Activated CD4-positive, alpha-beta T cell treated with anti-CD3 and anti-CD28 coated beads, Interleukin-2, amount 50 U/mL, for 24 hours (primary cell): ENCODE results near the gene VEGFA.
"Not testable (repeated sequence)": the region's sequence is repeated elsewhere in the genome, so short reads cannot be mapped to it uniquely, and the experiment has no call there.

Experiments used
- DNase-seq, 2 donors: peaks; one replicate each; pipeline ENCODE4 v3.0.0-alpha.2; 2020; ENCODE audit warnings: low read depth in 1 of 2, low spot score in 1 of 2

VEGFA gene

GRCh38 chr6:43801495-43802181 lies 31.6 kb downstream of the VEGFA start:
- DNase-seq = no peak

GRCh38 chr6:43803055-43803782 lies 33.2 kb downstream of the VEGFA start:
- DNase-seq = no peak

GRCh38 chr6:43803783-43804549 lies 34.0 kb downstream of the VEGFA start:
- no peak for DNase-seq

- no peak for DNase-seq
Observed at GRCh38 chr6:43804550-43805223, 34.7 kb downstream of the VEGFA start.

GRCh38 chr6:43805699-43806042 lies 35.7 kb downstream of the VEGFA start:
- no peak for DNase-seq

GRCh38 chr6:43806043-43806757 lies 36.2 kb downstream of the VEGFA start:
- no peak for DNase-seq

- no peak for DNase-seq
Observed at GRCh38 chr6:43806758-43807227, 36.8 kb downstream of the VEGFA start.

GRCh38 chr6:43807228-43808061 lies 37.4 kb downstream of the VEGFA start:
- no peak for DNase-seq

GRCh38 chr6:43808412-43808811 lies 38.4 kb downstream of the VEGFA start:
- no peak for DNase-seq

GRCh38 chr6:43809417-43810305 lies 39.6 kb downstream of the VEGFA start:
- no peak for DNase-seq

- DNase-seq = no peak
Observed at GRCh38 chr6:43810965-43811732, 41.1 kb downstream of the VEGFA start.

- DNase-seq = no peak
Observed at GRCh38 chr6:43811733-43812099, 41.7 kb downstream of the VEGFA start.

GRCh38 chr6:43812850-43813578 lies 43.0 kb downstream of the VEGFA start:
- no peak for DNase-seq

GRCh38 chr6:43814111-43814510 lies 44.1 kb downstream of the VEGFA start:
- no peak for DNase-seq

GRCh38 chr6:43814865-43815264 lies 44.9 kb downstream of the VEGFA start:
- no peak for DNase-seq

- DNase-seq = no peak
Observed at GRCh38 chr6:43817192-43817591, 47.2 kb downstream of the VEGFA start.

- DNase-seq = not testable (repeated sequence)
Observed at GRCh38 chr6:43818973-43819372, 49.0 kb downstream of the VEGFA start.

- no peak for DNase-seq
Observed at GRCh38 chr6:43819958-43820357, 49.9 kb downstream of the VEGFA start.
